Stimulated activated CD4-positive, alpha-beta T cell treated with anti-CD3 and anti-CD28 coated beads, TNF-alpha, amount 100 ng/mL, for 4 hours (primary cell): ENCODE measurements around the gene TIMP4.

Experiments
- DNase-seq, 3 experiments: peaks; one replicate each; pipeline ENCODE4 v3.0.0-alpha.2; 2020; ENCODE audit warnings: low read depth in 3 of 3

TIMP4 gene

DNA sequence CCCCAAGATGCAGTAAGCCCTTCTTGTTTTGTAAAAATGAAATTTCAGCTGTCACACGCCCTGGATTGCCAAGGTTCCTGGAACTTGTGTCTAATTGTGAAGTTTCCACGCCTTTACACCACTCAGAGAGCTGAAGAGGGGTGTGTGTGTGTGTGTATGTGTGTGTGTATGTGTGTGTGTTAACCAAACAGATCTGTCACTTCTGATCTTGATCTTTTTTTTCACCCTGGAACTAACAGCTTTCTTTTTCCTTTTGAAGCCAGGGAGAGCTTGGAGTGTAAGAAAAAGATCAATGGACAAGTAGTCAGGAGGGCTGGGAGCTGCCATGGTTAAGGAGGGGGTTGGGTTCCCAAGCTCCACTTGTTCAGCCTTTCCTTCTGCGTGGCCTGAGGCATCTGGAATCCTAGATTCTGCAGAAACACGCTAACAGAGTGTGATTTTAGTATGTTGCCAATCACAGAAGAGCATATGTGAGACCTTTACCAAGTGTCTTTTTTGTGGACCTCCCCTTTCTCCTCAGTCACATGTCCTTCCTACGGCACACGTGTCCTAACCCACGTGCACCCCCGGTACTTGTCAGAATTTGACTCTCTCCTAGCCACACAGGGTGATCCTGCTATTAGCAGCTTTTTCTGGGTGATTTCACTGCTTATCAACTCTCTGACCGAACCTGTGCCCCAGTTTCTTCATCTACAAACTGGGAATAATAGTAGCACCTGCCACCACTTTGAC, 11.5 kb downstream of the TIMP4 start:
- DNase-seq = no peak

DNA sequence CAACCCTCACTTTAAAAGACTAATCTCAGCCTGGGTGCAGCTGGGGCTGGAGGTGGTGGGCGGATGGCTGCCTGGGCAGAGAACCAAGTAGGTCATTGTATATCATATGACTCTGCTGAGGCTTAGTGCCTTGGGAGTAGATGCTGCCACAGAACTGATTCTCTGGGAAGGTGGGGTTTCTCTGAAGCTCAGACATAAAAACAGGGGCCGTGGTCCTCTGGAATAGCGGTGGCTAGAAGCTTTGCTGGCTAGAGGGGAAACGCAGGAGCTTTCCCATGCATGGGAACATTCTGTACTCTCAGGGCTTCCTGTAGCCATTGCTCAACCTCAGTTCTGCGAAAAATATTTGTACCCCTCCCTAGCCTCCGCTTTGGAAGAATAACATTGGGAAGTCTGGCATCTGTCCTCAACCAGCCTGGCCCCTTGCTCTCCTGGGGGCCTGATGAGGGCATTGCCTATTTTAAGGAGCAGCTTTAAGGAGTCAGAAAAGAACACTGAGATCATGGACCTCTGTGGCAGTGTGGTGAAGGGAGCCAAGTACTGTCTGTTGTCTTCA, 14.7 kb downstream of the TIMP4 start:
- DNase-seq = no peak

DNA sequence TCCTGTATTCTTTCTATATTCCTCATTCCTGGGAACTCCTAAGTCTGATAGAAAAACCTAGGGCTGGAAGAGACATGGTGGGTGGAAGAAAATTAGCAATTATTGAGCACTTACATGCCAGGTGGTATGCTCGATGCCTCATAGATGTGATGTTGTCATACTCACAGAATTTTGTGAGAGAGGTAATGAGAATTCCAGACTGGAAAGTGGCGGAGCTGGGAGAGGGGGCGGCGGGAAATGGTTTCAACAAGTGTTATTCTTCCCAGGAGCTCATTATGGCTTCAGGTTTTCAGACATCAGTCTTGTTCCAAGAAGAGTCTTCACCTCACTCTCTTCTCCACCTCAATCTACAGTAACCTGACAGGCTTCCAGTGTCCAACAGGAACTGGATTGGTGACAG, 16.2 kb downstream of the TIMP4 start:
- DNase-seq = no peak

DNA sequence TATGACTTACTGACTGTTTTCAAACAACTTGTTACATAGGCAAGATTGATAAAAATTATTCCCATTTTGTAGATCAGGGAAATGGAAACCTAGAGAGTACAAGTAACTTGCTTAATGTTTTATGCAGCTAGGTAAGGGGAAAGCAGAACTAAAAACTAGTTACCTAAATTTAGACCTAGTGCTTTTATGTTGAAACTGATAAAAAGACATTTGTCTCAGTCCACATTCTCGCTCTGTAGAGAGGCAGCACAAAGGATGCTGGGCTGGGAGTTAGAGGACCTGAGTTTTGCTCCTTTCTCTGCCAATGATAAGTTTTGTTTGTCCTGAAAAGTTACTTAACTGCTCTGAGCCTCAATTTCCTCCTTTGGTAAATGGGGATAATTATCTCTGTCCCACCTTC, 17.4 kb downstream of the TIMP4 start:
- no peak for DNase-seq

DNA sequence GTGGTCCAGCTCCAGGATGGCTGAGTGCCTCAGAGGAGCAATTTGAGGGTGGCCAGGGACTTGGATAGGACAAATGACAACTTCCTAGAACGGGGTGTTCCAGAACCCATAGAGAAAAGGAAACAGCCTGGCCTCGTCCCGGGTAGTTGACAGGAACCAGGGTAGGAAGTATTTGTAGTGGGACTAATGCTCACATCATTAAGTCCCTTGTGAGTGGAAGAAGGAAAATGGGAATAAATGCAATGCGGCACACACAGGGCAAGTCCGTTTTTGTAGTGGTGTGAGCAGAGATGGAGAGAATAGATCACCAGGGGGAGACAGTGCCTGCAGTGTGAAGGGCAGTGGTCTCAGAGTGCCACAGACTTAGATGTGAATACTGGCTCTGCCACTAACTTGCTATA, 19.6 kb downstream of the TIMP4 start:
- DNase-seq = no peak

DNA sequence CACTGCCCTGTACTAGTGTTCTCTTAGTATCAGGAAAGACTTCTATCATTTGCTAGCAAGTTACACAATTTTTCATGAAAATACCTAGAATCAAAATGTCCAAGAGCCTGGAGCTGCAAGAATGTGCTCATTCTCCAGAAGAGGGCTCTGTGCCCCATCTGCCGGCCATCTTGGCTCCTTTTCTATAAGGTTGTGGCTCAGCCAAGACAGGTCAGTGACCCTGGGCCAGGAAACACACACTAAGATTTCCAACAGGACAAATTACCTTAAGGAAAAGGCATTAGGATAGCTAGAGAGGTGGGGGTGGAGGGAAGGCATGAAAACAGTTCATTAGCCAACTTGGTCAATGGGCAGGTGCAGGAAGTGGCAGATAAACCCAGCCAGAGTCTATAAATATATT, 20.7 kb downstream of the TIMP4 start:
- no peak for DNase-seq

DNA sequence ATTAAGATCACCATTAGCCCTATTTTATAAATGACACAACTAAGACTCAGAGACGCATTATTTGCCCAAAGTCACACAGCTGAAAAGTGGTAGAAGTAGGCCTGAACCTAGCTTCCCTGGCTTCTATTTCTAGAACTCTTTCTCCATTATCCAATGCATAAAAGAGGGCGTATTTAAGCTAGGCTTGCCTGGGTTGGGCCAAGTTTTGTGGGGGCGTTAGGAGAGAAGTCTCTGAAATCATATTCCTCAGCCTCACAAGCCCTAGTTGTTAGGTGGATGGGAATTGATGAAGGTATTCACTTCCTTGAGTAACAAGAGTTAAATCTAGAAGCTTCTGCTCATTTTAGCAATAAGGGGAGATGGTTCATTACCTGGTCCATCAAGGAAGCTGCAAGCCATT, 22.3 kb downstream of the TIMP4 start:
- DNase-seq = no peak

DNA sequence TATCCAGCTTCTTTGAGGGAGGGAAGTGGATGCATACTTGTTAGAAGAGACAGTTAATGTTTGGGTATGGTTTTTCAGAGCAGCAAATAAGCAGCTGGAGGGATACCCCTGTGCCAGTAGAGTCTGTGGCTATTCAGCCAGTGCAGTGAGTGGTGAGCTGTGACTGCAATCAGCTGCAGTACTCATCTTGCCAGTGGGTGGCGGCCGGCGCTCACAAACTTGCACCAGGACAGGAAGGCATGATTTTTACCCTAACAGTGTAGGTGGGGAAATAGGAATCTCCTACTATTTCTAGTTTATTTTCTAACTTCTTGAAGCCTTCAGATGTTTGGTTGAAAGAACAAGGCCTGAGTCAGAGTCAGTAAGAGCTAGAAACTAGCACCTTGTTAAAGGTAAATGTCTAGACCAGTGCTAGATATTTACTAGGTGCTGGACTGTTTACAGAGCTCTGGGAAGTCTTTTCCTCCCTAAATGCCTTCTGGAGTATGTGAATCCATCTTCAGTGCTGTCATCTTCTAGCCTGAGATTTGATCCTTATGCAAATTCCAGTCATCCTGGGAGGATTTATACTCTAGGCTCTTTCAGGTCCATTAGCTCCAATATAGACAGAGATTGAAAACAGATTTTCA, 23.6 kb downstream of the TIMP4 start:
- peak; percentile 19 to 36 (median 22) for DNase-seq

DNA sequence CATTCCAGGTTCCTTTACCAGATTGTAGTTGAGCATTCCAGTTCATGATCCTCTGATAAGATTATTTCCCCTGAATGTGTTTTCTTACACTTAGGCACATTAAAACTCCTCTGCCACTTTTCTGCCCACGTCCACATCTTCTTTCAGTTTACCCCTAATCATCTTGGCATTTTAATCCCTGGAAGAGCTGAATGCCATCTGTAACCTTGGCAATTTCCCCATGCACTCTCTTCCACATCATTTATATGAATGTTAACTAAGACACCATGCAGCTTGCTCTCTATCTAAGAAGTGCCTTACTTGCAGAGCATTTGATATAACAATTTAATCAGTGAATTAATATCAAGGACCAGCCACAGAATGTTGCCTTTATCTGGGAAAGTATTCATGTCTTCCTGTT, 25.8 kb downstream of the TIMP4 start:
- no peak for DNase-seq

DNA sequence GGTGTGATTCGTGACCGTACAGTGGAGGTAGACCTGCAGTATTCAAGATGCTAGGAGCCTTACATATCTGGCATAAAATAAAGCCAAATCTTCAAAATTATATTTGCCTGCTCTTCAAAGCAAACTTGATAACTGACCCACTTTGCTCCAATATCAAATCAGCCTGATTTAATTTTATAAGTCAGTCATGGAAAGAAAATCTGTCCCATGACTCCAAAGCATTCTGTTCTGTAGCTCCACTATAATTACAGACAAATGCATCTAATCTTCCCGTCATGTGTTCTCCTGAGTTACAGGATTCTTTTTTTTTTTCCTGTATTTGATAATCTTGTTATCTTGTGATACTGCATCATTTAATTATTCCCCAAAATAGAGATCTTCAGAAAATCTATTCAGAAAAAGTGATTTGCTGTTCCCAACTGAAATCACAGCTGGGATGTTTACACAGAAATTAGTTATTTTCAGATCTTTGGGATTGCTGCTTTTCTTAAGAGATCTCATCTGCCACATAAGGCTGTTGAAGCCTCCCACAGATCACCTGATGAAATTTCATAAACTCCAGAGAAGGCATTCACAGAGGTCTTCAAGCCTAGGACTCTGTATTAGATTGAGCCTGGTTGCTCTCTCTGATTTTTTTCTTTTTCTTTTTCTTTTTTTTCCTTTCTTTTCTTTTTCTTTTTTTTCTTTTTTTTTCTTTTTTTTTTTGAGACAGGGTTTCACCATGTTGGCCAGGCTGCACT, 27.2 kb downstream of the TIMP4 start:
- DNase-seq = no peak

DNA sequence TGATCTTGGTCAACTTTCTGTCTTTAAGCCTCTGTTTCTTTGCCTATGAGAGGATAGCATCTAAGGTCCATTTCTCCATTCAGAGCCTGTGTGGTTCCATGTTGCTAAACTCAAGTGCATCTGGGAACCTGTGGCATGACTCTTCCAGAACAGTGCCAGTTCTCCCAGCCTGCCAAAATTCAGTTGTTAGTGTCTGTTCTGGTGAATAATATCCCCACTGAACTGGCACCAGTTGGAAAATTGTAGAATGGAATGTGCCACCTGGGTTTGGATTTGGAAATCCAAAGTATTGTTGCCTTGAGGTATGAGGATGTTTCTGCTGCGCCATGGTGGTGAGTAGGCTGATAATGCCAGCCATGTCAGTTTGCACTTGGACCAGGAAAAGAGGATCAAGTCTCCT, 31.3 kb downstream of the TIMP4 start:
- DNase-seq = no peak

DNA sequence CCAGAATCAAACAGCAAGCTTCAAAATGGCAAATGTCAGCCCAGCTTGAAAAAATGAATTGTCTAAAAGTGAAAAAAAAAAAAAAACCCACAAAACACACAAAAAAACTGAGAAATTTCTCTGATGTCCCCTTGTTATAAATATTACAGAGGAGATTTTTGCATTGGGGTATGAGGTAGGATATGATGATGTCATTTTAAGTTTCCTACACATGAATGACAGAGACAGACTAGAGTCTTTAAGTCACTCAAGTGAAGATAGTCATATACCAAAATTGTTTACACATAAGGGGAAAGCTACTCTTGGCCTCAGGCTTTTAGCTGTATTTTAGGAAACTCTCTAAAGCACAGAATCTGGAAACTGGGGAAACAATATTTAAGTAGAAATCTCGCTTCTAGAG, 32.9 kb downstream of the TIMP4 start:
- no peak for DNase-seq

DNA sequence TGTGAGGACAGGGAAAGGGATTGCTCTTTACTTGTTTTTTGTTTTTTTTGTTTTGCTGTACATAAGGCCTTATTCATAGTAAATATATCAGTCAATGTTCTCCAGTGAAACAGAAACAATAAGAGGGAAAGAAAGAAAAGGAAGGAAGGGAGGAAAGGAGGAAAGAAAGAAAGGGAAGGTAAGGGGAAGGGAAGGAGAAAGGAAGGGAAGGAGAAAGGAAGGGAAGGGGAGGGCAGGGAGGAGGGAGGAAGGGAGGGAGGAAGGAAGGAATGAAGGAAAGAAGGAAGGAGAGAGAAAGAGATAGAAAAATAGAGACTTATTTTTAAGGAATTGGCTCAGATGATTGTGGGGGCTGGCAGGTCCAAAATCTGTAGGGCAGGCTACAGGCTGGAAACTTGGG, 37.2 kb downstream of the TIMP4 start:
- no peak for DNase-seq

DNA sequence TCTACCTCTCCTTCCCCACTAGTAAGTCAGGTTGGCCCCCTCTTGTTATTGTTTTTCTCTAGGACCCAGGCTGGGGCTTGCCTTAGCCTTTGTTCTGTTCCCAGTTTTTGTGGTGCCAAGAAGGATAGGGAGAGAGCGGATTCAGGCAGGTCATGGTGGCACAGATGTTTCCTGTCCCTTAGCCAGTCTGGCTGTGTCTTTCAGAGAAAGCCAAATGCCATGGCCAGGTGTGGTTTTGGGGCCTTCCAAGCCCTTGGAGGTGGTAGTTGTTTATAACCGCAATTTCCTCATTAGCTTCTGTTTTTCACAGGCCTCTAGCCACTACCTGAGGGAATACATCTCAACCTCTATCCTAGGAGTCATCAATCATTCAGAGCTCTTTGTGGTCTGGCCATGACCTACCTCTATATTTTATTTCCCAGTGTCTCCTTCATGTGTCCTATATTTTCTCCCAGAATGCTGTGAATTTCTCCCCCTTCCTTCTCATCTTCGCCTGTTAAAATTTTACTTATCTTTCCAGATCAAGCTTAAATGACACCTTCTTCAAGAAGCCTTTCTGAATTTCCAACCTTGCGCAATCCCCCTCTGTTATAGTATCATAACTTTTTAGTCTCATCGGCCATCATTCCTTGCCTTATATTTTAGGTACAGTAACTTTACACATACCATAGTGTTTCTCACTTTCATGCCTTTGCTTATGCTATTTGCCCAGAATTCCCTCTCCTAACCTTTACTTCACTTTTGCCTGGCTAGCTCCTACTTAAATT, 38.2 kb downstream of the TIMP4 start:
- no peak for DNase-seq

DNA sequence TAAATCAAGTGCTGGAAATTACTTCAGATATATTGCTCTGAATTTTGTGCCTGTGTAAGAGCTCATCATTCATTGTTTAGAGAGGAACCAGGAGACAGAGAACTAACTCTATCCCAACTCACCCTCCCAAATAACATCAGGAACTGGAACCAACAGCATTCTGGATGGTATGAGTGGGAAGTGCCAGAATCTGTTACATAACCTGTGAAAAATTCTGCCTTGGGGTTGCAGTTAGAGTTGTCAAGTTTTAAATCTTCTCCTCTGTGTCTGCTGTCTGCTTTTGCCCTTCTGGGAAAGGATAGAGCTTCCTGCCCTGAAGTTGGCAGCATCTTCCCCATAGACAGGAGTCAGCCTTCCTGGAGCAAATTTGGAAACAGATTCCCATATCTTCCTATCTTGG, 41.2 kb downstream of the TIMP4 start:
- DNase-seq = no peak

DNA sequence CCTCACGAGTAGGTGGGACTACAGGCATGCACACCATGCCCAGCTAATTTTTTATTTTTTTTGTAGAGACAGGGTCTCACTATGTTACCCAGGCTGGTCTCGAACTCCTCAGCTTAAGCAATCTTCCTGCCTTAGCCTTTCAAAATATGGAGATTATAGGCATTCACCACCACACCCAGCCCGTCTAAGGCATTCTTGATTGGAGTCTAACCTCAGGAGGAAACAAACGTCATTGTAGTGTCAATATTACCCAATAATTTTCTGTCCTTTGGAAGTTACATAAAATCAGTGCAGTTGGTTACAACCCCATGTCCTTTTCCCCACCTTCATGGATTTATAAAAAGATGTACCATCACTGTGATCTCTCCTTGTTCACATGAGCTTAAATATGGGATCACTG, 41.8 kb downstream of the TIMP4 start:
- DNase-seq = no peak

DNA sequence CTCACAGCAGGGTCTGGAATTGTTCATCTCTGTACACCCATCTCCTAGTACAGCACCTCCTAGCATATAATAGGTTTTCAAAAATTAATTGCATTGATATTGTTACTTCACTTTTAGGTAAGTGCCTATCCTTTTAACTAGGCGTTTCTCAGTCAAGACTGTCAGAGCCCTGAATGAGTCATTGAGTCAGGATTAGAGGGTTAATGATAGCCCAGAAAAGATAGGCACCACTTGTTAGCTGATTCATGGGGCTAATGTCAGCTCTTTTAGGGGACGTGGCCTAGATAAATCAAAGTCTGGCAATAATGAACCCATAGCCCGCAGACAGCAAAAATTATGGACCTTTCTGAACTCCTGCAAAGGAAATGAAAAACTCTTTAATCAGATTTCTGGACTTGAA, 42.9 kb downstream of the TIMP4 start:
- DNase-seq = no peak

DNA sequence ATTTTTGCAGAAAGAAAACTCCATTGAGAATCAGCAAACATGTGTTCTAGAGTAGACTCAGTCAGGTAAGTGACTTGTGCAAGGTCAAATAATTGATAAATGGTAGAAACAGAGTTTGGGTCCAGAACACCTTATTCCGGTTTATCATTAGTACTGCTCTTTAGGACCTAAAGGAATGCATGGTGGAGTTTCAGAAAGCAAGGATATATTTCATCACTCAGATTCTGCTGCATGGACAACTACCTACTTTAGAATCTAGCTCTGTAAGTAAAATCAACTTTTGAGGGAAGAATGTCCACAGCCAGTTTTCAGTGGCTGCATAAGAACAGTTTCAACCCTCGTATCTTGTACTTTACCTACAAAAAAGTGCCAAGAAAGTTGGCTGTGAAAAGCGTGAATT, 43.6 kb downstream of the TIMP4 start:
- no peak for DNase-seq

DNA sequence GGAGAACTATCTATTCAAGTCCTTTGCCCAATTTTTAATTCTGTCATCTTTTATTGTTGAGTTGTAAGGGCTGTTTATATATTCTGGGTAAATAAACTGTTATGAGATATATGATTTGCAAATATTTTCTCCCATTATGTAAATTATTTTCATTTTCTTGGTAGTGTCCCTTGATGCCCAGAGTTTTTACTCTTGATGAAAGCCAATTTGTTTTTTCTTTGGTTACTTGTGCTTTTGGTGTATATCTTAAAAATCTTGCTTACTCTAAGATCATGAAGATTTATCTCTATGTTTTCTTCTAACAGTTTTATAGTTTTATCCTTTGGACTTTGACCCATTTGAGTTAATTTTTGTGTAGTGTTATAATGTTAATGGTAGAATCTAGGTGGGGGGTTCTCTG, 44.5 kb downstream of the TIMP4 start:
- no peak for DNase-seq

DNA sequence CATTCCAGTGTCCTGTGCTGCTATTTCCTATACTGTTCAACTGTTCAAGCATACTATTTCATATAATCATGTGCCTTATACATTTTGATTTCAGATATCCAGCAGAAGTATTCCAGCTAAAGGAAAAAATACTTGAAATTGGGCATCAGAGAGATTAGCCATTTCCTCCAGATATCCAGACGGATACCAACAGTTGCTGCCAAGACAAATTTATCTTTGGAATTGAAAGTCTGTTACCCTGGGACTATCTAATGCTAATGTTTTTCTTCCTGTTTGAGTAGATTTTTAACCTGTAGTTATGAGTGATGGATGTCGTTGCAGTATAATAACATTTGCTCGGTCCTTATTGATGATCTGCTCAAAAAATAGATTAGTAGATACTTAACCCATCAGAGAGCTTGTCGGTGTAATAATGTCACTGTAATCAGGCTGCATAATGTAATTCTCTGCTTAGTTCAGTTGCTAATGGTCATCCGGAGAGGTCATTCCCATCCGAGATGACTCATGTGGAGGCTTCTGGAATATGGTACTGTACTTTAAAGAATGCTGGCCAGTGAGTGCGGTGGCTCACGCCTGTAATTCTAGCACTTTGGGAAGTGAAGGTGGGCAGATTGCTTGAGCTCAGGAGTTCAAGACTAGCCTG, 51.5 kb downstream of the TIMP4 start:
- no peak for DNase-seq
